DMS153 treated with DMSO at 0.1 percent for 48 hours (cell line): ENCODE results near the gene SNX6.
A peak's percentile ranks its signal among the peaks of the same experiment; 100 is the strongest.
"Not testable (repeated sequence)": the region's sequence is repeated elsewhere in the genome, so short reads cannot be mapped to it uniquely, and the experiment has no call there.

Experiments used
- DNase-seq: peaks from one replicate; lab custom pipeline; 2025; ENCODE audit not compliant: unreplicated experiment; lab: John Stamatoyannopoulos, UW

Gene SNX6

DNA sequence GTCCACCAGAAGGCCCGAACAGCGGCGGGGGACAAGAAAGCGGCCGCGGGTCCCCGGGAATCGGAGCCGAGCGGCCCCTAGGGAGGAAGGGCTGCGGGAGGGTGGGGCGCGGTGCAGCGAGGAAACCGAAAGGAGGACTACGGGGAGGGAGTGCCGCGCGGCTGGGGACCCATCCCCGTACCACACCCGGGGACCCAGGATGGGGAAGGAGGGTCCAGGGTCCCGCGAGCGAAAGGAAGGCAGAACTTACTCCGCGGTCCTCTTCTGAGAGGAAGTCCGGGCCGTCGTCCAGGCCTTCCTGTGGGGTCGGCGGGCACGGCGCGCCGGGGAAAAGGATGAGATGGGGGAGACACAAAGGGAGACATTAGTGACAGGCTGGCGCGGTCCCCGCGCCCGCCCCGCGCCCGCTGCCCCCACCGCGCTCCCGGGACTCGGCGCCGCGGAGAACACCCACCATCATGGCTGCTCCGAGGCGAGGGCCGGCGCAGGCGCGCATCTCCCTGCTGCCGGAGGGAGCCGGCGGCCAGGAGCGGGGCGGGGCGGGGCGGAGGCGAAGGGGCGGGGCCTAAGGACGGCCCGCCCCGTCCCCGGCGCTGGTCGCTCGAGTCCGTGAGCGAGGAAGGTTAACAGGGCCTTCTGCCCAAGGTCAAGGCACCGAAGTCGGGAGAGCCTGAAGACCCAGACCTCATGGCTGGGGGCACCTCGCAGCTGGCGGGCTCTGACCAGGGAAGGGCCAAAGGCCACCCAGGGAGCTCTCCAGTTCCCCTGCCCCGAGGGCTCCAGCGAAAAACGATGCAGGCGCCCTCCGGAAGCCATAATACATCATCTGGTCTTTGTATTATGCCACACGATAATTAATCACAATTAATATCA lies at the start of gene SNX6:
TSS of gene SNX6 (minus strand) at position 492 of the 873 bp plus-strand sequence. CDS start at position 460, 32 bp downstream.
- DNase-seq: peak; percentile 36

DNA sequence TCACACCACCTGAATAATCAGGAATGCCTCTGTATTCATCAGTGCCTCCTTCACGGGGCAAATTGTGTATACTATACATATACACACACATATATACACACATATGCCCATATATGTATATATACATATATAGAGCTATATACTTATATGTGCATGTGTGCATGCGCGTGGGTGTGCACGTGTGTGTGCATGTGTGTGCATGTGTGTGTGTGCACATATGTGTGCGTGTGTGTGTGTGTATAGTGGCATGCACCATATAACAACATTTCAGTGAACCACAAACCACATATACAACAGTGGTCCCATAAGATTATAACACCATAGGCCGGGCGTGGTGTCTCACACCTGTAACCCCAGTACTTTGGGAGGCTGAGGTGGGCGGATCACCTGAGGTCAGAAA lies 48.8 kb upstream of the SNX6 start:
- DNase-seq: no peak

DNA sequence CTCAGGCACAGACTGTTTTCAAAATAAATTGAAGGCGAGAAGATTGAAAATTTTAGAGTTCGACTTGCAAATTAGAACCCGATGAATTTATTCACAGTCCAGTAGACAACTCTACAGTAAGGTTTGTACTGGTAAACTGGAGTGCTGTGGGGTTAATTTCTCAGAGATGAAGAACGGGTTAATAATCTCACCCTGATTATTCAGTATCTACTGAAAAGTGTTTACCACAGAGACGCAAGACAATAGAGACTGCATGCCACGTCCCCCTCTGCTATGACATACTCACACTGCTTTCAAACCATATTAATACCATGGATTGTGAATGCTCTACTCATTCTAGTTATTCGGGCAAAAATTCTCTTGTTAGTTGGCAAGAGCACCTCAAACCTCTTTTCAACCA lies 48.4 kb upstream of the SNX6 start:
- no peak for DNase-seq

DNA sequence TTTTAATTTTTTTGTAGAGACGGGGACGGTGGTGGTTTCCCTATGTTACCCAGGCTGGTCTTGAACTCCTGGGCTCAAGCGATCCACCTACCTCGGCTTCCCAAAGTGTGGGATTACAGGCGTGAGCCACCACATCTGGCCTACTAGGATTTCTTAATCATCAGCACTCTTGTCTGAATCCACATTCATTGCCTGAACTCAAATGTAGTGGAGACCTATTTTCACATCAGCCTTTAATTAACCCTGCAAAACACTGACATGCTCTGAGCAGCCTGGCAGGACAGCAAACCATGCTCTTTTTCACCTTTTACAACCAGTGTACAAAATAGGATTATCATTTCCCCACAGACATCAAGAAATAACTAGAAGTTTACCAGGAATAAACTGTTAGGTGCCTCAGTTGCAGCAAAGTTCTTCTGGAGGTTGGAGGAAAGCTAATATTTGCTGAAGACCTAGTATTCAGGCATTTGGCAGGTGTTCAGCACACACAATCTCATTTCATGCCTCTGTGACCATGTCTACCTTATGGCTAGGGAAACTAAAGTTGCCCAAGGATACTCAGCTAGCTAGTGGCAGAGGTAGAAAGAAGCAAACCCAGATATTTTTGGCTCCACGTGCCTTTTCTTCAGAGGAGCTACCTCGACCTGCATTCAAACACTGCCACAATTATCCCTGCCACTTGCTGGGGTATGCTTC lies 46.7 kb upstream of the SNX6 start:
- no peak for DNase-seq

DNA sequence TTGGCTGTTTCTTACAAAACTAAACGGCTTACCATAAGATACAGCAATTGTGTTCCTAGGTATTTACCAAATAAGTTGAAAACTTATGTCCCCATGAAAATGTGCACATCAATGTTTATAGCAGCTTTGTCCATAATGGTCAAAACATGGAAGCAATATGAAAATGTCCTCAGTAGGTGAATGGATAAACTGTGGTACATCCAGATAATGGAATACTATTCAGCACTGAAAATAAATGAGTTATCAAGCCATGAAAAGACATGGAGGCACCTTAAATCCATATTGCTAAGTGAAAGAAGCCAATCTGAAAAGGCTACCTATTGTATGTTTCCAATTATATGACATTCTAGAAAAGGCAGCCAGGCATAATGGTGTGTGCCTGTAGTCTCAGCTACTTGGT lies 43.8 kb upstream of the SNX6 start:
- no peak for DNase-seq

DNA sequence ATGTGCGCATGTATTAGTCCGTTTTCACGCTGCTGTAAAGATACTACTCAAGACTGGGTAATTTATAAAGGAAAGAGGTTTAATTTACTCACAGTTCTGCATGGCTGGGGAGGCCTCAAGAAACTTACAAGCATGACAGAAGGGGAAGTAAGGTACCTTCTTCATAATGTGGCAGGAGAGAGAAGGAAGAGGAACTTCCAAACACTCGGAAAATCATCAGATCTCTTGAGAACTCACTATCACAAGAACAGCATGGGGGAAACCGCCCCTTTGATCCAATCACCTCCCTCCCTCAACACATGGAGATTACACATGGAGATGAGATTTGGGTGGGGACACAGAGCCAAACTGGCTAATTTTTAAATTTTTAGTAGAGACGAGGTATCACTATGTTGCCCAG lies 41.8 kb upstream of the SNX6 start:
- DNase-seq: no peak

DNA sequence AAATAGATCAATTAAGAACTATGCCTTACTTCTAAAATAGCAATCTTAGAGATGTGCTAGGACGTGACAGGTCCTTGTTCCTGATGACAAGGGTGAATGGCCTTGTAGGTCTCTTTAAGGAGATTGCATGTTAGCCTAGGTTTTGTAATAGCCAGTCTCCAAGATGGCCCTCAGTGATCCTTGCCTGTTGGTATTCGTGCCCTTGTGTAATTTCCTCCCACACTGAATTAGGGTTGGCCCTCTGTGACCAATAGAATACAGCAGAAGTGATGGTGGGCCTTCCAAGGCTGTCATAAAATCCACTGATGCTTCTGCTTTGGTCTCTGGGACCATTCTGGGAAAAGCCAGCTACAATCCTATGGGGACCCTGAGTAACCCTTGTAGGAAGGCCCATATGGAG lies 38.2 kb upstream of the SNX6 start:
- no peak for DNase-seq

DNA sequence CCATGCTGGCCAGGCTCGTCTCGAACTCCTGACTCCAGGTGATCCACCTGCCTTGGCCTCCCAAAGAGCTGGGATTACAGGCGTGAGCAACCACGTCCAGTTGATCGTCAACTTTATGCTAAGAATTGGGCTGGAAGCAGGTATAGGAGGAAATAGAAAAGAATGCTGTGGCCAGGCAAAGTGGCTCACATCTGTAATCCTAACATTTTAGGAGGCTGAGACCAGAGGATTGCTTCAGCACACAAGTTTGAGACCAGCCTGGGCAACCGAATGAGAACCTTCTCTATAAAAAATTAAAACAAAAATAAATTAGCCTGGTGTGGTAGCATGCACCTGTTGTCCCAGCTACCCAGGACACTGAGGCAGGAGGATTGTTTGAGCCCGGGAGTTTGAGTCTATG lies 37.1 kb upstream of the SNX6 start:
- no peak for DNase-seq

DNA sequence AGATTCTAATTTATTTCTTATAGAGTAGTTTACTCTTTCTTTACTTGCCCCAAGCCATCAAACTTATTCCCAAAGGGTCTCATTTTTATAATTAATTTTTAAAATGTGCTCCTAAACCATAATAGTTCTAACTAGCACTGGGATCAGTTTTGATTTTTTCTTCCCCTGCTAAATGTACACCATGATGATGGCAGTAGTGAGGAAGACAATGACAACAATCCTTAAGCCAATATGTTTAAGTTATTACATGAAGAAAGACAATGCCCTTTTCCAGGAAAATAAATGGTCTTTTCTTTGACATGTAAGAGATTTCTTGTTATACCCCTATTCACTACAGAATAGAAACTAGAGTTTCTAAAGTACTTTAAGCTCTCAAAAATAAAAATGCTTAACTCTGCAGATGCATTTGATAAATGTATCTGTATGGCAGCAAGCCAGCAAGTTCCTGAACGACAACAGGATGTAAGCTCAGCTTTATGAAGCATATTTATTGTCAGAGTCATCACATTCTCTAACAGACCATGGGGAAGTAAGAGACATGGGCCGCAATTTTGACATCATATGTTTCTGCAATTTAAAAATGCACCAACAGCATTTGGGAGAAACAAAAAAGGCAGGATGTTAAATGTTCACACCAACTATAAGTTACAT lies 36.0 kb upstream of the SNX6 start:
- DNase-seq: peak; percentile 1

DNA sequence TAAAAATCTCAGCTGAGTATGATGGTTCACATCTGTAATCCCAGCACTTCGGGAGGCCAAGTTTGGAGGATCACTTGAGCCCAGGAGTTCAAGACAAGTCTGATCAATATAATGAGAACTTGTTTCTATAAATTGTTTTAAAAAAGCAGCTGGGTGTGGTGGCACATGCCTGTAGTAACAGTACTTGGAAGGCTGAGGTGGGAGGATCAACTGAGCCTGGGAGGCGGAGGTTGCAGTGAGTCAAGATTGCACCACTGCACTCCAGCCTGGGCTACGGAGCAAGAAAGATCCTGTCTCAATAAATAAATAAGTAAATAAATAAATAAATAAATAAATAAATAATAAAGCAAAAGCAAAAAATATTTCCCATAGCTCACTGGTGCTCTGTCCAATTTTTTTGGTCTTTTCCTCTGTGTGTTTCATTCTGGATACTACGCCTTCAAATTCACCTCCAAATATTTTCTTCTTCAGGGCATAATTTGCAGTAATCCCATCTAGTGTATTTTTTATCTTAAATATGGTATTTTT lies 32.7 kb upstream of the SNX6 start:
- no peak for DNase-seq

DNA sequence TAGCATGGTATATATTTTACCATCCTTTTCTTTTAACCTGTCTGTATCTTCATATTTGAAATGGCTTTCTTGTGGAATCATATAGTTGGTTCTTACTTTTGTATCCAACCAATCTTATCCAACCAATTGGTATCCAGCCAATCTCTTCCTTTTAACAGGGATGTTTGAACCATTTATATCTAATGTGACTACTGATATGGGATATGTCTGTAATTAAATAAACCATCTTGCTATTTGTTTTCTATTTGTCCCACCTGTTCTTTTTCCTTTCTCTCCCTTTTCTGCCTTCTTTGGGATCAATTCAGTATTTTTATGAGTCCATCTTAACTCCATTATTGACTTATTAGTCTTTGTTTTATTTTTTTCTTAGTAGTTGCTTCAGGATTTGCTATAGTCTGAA lies 30.8 kb upstream of the SNX6 start:
- no peak for DNase-seq

DNA sequence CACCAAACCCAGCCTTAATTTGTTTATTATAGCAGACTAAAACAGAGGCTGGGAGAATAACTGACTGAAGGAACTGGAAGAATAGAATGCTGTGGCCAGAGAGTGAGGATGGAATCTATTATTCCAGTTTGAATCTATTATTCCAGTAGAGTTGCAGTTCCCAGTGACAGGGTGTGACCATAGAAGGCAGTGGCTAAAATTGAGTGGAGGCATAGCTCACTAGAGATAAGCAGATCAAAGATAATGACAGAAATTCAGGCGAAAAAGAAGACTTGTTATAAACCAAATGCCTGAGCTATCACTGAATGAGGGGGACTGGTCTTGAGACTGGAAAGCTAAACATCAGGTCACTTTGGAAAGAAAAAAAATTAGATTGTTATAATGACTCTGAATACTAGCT lies 26.0 kb upstream of the SNX6 start:
- DNase-seq: no peak

DNA sequence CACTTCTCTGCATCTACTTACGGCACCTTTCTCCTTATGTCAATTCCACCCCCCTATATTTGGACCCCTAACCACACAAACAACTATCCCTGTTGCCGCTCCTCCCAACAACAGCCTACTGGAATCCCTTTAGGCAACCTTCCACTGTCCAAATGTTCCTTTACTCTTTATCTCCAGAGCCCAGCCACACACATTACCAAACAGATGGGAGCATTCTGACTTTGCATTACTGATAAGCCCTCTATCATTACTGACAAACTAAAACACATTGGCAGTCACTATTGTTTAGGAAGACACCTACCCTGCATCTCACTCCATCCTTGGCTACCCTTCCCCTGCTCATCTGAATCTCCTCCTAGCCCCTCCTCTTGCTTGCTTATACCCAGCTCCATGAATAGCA lies 23.1 kb upstream of the SNX6 start:
- not testable (repeated sequence) for DNase-seq

DNA sequence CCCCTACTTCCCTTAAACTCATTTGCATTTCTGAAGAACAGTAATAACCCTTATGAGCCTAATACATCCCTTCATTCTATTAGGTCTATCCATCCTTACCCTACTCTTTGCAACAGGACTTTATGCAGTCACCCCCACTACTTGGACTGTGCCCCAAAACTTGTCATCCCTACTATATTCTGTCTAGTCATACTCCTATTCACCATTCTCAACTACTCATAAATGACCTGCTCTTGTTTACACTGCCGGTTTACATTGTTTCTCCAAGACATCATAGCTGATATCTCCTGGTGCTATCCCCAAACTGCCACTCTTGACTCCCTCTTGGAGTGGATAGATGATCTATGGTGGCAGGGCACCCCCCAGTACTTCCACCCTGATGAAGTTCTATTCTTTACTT lies 22.4 kb upstream of the SNX6 start:
- DNase-seq: not testable (repeated sequence)

DNA sequence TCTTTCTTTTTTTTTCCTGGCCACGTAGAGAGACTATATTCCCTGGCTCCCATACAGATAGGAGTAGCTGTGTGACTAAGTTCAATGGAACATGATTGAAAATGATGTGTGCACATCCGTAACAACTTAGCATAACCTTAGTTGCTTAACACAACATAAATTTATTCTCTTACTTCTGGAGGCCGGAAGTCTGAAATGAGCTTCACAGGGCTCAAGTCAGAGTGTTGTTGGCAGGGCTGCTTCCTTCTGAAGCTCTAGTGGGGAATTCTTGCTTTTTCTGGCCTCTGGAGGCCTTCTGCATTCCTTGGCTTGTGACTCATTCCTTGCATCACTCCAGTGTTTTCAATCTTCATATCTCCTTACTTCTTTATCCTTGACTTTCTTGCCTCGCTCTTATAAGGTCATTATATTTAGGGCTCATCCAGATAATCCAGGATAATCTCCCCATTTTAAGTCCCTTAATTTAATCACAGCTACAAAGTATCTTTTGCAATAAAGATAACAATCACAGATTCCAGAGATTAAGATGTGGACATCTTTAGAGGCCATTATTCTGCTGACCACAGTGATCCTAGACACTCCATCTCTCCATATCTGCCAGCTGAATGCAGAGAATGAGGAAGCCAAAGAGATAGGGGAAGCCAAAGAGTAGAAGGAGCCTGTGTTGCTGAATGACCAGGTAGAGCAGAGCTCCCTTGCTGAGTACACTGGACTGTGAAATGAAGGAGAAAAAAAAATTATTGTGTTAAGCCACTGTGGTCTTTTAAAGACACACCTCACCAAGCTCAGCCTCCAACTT lies 21.0 kb upstream of the SNX6 start:
- DNase-seq: no peak

DNA sequence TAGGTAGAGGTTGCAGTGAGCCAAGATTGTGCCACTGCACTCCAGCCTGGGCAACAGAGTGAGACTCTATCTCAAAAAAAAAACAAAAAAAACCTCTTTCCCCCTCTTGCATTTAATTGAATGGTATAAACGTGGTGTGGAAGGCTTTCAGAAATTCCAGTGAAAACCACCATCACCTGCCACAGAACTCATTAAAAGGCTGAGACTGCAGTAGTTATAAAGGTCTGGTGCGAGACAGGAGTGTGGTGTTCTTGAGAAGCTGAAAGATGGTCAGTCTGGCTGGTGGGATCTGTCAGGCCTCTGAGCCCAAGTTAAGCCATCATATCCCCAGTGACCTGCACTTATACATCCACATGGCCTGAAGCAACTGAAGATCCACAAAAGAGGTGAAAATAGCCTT lies 20.1 kb upstream of the SNX6 start:
- DNase-seq: not testable (repeated sequence)

DNA sequence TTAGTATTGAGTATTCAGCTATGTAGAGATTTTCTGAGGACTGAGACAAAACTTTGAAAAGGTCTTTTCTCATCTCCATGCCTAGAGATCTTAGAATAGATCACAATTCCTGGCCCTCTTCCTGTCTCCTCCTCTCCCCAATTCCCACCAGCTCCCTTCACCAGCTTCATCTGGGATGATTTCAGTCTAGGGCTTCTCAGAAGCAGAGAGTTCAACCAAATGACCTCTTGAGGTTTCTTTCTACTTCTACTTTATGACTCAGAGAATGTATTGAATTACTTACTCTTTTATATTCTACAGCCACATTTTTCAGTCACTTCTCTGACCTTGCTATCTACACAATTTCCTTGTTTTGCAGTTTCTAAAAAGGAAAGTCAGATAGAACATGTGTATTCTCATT lies 19.4 kb upstream of the SNX6 start:
- no peak for DNase-seq

DNA sequence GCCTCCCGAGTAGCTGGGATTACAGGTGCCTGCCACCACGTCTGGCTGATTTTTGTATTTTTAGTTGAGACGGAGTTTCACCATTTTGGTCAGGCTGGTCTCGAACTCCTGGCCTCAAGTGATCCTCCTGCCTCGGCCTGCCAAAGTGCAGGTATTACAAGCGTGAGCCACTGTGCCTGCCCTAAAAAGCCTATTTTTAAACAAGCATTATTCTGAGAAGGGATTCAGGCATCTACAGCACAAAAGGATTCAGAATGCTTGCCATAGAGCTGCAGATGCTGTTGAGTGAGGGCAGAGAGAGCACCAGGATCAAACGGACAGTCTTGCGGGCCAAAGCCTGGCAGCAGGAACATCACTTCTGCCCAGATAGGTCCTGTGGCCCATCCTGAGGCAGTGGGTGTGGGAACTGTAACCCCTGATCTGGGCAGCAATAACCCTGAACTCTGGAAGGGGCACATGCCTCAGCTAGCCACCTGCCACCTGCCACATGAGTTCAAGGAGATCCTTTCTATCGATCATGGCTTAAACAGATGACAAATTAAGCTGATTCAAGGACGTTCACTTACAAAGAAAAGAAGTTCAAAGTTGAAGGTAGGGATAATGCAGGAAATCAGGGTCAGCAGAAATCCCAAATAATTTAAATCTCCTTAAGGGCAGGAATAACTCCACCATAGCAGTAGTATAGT lies 16.8 kb upstream of the SNX6 start:
- DNase-seq: no peak

DNA sequence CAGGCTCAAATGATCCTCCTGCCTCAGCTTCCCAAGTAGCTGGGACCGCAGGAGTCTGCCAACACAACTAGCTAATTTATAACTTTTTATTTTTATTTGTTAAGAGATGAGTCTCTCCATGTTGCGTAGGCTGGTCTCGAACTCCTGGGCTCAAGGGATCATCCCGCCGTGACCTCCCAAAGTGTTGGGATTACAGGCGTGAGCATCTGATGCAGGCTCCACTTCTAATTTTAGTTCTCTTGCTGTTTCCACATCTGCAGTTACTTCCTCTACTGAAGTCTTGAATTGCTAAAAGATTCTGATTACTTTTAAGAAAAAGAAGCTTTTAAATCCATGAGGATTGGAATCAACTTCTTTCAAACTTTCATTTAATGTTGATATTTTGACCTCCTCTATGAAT lies 13.4 kb upstream of the SNX6 start:
- DNase-seq: no peak

DNA sequence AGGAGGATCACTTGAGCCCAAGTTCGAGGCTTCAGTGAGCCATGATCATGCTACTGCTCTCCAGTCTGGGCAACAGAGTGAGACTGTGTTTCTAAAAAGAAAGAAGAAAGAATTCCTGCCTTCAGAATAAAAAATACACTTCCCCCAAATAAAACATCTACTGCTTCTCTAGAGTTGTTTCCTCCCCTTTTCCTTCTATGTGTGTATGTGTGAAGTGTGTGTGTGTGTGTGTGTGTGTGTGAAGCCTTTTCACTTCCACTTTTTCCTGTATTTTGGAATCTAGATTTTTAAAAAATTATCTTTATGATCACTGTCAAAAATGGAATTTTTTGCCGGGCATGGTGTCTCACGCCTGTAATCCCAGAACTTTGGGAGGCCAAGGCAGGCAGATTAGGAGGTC lies 12.6 kb upstream of the SNX6 start:
- no peak for DNase-seq
